AG04450 (cell line): ENCODE data around the gene ZSWIM1. TPM values are rescaled to one million over a fixed set of nuclear protein-coding genes. Genes with fewer than 3 reads are reported as not detected.

Experiments used
- CTCF ChIA-PET: fragments of 300-600, 350-600 bp; formaldehyde crosslinking; extraction: SDS; loops from one replicate; lab custom pipeline; 2022; ENCODE audit warnings: antibody characterized with exemption, inconsistent platforms; lab: Charles Lee
- POLR2A ChIA-PET: fragments of 350-600 bp; formaldehyde crosslinking; extraction: SDS; loops from one replicate; lab custom pipeline; 2021; ENCODE audit warnings: antibody characterized with exemption, inconsistent platforms; lab: Yijun Ruan, JAX
- DNase-seq: peaks from one replicate; pipeline ENCODE4 v3.0.0-alpha.2; 2011; ENCODE audit warnings: low read depth, low spot score
- H3K27ac ChIP-seq: one replicate; pipeline ENCODE4 v1.5.1; 2012; ENCODE audit warnings: low read depth, low read length, control low read depth
- H3K27me3 ChIP-seq: one replicate; pipeline ENCODE4 v1.6.0; 2012; ENCODE audit warnings: low read length; ENCODE audit not compliant: control insufficient read depth, insufficient read depth
- H3K4me3 ChIP-seq: 2 replicates; pipeline ENCODE4 v1.5.1; 2011; ENCODE audit warnings: mild to moderate bottlenecking, low read depth, low read length, control low read depth
- H3K9me3 ChIP-seq: 2 replicates; pipeline ENCODE4 v1.5.1; 2012; ENCODE audit warnings: low read length; ENCODE audit not compliant: control insufficient read depth, insufficient read depth
- polyA plus RNA-seq: library from polyadenylated mRNA; depleted of rRNA; stranded (reverse); fragments of >200 nt; gene quantifications from 2 replicates; pipeline ENCODE4 v1.2.3, GENCODE V29; 2011
- TF ChIP-seq, protein P1 (sequence below): IDR thresholded peaks from 2 replicates; pipeline ENCODE4 v1.5.1; 2011; ENCODE audit warnings: low read depth, low read length, control low read depth, inconsistent platforms

The ZSWIM1 gene
- polyA plus RNA-seq, 1 experiment, result 5.3 TPM

DNA sequence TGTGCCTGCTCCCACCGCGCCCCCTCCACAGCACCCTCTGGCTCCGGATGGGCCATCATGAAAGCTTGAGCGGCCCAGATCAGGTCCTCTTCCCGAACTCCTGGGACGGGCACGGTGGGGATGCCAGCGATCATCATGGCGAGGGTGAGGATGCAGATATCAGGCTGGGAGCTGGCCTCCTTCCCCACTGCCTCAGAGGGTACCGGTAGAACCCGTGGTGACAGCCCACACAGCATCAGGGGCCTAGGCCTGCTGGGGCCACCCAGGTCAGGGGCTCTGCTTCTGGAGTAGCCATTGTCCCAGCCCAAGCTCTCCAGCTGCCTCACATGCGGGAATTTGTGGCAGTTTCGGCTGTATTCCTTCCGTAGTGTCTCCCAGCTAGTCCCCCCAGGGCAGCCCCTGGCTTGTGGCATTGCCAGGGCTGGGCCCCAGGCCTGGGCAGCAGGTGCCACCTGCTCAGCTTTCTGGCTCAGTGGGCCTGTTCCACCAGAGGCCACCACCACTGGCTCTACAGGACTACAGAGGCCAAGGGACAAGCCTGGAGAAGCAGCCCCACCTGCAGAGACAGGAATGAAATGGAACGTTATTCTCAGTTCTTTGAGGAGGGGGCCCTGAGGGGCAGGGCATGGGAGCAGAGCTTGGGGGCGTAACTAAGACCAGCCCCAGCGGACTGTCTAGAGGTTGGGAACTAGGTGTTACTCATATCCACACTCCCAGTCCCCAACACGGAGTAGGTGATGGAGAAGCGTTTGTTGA lies 5.7 kb downstream of the ZSWIM1 start:
- TF ChIP-seq, protein P1, sequence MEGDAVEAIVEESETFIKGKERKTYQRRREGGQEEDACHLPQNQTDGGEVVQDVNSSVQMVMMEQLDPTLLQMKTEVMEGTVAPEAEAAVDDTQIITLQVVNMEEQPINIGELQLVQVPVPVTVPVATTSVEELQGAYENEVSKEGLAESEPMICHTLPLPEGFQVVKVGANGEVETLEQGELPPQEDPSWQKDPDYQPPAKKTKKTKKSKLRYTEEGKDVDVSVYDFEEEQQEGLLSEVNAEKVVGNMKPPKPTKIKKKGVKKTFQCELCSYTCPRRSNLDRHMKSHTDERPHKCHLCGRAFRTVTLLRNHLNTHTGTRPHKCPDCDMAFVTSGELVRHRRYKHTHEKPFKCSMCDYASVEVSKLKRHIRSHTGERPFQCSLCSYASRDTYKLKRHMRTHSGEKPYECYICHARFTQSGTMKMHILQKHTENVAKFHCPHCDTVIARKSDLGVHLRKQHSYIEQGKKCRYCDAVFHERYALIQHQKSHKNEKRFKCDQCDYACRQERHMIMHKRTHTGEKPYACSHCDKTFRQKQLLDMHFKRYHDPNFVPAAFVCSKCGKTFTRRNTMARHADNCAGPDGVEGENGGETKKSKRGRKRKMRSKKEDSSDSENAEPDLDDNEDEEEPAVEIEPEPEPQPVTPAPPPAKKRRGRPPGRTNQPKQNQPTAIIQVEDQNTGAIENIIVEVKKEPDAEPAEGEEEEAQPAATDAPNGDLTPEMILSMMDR, result no peak
- Histone ChIP-seq H3K4me3 (no peak overlapping the region), H3K27ac (no peak overlapping the region), H3K27me3 (no peaks in the 10 kb centered on the region), H3K9me3 (no peaks in the 10 kb centered on the region; the same call in 1 of the 2 replicates)
- CTCF ChIA-PET, result no interaction called here
- DNase-seq, result no peak
- POLR2A ChIA-PET, result no interaction called here

DNA sequence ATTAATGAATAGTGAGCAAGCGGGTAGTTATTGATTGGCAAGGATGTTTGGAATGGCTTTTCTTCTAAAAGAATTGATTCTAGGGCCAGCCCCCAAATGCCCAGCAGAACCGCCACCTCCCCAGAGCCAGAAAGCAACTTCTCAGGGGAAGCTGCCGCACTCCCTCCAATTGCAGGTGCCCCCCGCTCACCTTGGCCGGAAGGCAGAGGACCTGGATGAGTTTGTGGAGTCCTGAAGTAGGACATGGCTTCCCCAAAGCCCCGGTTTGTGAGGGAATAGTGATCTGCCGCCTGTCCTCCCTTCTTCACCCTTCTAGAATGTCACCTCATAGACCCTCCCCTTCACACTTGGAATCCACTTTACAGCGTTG lies 6.3 kb downstream of the ZSWIM1 start, which contains the start of gene SPATA25:
TSS of gene SPATA25 (minus strand) at position 277 of the 370 bp plus-strand sequence. CDS start at position 245, 32 bp downstream.
- Histone ChIP-seq H3K9me3 (no peaks in the 10 kb centered on the region; the same call in 1 of the 2 replicates), H3K4me3 (no peak within 1 kb of the TSS), H3K27me3 (no peaks in the 10 kb centered on the region), H3K27ac (no peak within 1 kb of the TSS)
- no peak for DNase-seq
- TF ChIP-seq, protein P1, result no peak
- CTCF ChIA-PET, result no interaction called here
- POLR2A ChIA-PET, result no interaction called here

DNA sequence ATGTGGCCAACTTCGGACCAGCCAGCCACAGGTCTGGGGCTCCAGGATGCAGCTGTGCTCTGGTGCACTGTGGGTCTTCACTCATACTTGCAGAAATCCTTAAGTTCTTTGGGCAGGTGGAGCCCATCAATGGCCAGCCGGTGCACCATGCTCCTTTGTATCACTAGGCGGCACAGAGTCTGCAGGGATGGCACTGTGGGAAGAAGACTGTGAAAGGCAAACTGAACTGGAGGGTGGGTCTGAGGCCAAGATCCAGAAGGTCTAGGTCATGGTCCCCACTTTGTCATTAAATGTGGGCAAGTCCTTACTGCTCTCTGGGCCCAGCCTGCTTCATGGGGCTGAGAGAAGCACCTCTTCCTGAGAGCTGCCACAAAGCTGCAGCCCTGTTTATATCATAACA lies 7.7 kb downstream of the ZSWIM1 start:
- POLR2A ChIA-PET, result no interaction called here
- CTCF ChIA-PET, result interaction anchor here (1.5 to 3.4 kb wide), 4 partner anchors 20 to 81 kb away, joined by 3 to 31 read pairs (median 11); partner anchors contain the start of gene PCIF1
- Histone ChIP-seq H3K27ac (no peak overlapping the region), H3K9me3 (no peaks in the 10 kb centered on the region; the same call in 1 of the 2 replicates), H3K27me3 (no peaks in the 10 kb centered on the region), H3K4me3 (no peak overlapping the region)
- TF ChIP-seq, protein P1, result no peak
- no peak for DNase-seq

DNA sequence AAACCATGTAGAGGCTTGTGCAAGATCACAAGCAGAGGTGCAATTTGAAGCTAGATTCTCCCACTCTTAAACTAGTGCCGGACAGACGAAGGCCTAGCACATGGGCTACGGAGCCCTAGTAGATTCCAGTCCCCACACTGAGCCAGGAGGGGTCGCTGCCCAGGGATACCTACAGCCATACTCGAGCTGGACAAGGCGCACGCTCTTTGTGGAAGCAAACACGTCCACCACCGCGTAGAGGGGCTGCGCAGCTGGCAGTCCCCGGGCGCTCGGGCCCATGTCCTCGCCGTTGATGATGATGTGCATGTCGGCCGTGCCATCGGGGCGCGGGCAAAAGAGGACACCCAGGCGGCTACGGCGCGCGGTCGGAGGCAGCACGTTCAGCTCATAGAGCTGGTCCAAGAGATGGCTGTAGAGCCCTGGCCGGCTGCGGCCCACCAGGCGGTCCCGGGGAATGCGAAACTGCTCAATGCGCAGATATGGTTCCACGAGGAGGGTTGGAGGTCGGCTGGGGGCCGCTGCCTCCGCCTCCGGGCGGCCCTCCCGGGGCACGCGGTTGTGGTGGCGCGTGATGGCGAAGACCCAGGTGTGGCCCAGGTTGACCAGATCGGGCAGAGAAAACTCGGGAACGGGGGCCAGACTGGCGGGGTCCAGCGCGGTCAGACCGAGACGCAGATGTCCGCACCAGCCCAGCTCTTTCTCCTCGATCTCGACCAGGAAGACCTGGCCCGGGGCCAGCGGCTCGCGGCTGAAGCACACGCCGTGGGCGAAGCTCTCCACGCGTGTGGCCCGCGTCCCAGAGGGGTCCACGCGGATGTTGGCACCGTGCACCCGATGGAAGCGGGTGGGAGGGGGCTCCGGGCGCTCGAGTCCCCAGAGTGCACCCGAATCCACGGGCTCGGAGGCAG lies 9.3 kb downstream of the ZSWIM1 start:
- no peak for DNase-seq
- peak overlapping the region; percentile 79 for H3K4me3 ChIP-seq
- H3K9me3 ChIP-seq, result no peaks in the 10 kb centered on the region; the same call in 1 of the 2 replicates
- CTCF ChIA-PET, result interaction anchor here (0.7 to 3.4 kb wide), 29 partner anchors 8 to 178 kb away, joined by 3 to 31 read pairs (median 4); partner anchors contain the start of genes PCIF1 and ZSWIM1
- no peaks in the 10 kb centered on the region for H3K27me3 ChIP-seq
- TF ChIP-seq, protein P1, result peak; percentile 79
- POLR2A ChIA-PET, result interaction anchor here (0.6 to 2.8 kb wide), 10 partner anchors 9 to 193 kb away, joined by 3 to 21 read pairs (median 6); partner anchors contain the start of genes PCIF1, PLTP and ZSWIM1
- H3K27ac ChIP-seq, result peak overlapping the region; percentile 77
